NCI-H1092 (cell line): ENCODE data around the gene TP53RK.

ENCODE experiments used
- DNase-seq: peaks from one replicate; lab custom pipeline; 2025; lab: John Stamatoyannopoulos, UW

TP53RK gene

GRCh38 chr20:46689082-46689753 is at the start of gene TP53RK:
TP53RK (minus strand) TSS chr20:46689444; CDS start chr20:46689414, 30 bp downstream.
- peak; percentile 81 for DNase-seq

GRCh38 chr20:46735436-46735835 is 46.2 kb upstream of the TP53RK start:
- DNase-seq = no peak

GRCh38 chr20:46731770-46732169 is 42.5 kb upstream of the TP53RK start:
- no peak for DNase-seq

GRCh38 chr20:46725186-46726165 is 36.2 kb upstream of the TP53RK start:
- DNase-seq = no peak

GRCh38 chr20:46724343-46724959 is 35.2 kb upstream of the TP53RK start:
- no peak for DNase-seq

- DNase-seq = no peak
These were observed 33.8 kb upstream of the TP53RK start for GRCh38 chr20:46723039-46723438.

- DNase-seq = no peak
These were observed 33.2 kb upstream of the TP53RK start for GRCh38 chr20:46722450-46722849.

GRCh38 chr20:46721476-46721875 is 32.2 kb upstream of the TP53RK start:
- no peak for DNase-seq

GRCh38 chr20:46720776-46721425 is 31.7 kb upstream of the TP53RK start:
- DNase-seq = no peak

GRCh38 chr20:46720019-46720418 is 30.8 kb upstream of the TP53RK start:
- no peak for DNase-seq

GRCh38 chr20:46717818-46718541 is 28.7 kb upstream of the TP53RK start:
- DNase-seq = no peak

- no peak for DNase-seq
These were observed 26.1 kb upstream of the TP53RK start for GRCh38 chr20:46715292-46715756.

GRCh38 chr20:46713957-46714834 is 25.0 kb upstream of the TP53RK start:
- DNase-seq = no peak

- no peak for DNase-seq
These were observed 22.9 kb upstream of the TP53RK start for GRCh38 chr20:46712056-46712636.

GRCh38 chr20:46710153-46710913 is 21.1 kb upstream of the TP53RK start:
- no peak for DNase-seq

GRCh38 chr20:46709459-46710152 is 20.4 kb upstream of the TP53RK start, which contains the start of gene SLC2A10:
SLC2A10 (plus strand) TSS chr20:46709649; CDS start chr20:46709737, 88 bp downstream.
- DNase-seq = no peak

GRCh38 chr20:46709055-46709458 is 19.8 kb upstream of the TP53RK start:
- no peak for DNase-seq

- no peak for DNase-seq
These were observed 19.1 kb upstream of the TP53RK start for GRCh38 chr20:46708172-46708860.
